GM06990 (cell line): ENCODE results near the gene CLDN18.

ENCODE experiments used
- DNase-seq: peaks from one replicate; pipeline ENCODE4 v3.0.0-alpha.2; 2011; ENCODE audit not compliant: insufficient read length; ENCODE audit errors: extremely low read depth
- H3K27me3 ChIP-seq: replicated peaks from 2 replicates; pipeline ENCODE4 v1.6.0; 2011; ENCODE audit warnings: low read length; ENCODE audit not compliant: control insufficient read depth, insufficient read depth
- H3K36me3 ChIP-seq: 2 replicates; pipeline ENCODE4 v1.5.1; 2011; ENCODE audit warnings: low read length; ENCODE audit not compliant: control insufficient read depth, insufficient read depth
- H3K4me3 ChIP-seq: replicated peaks from 2 replicates; pipeline ENCODE4 v1.5.1; 2011; ENCODE audit warnings: low read depth, mild to moderate bottlenecking, control low read depth, low read length
- TF ChIP-seq, protein P1 (sequence below): IDR thresholded peaks from 2 replicates; pipeline ENCODE4 v1.5.1; 2011; ENCODE audit warnings: low read length, control low read depth, mild to moderate bottlenecking, inconsistent platforms; ENCODE audit not compliant: insufficient read depth, poor library complexity, severe bottlenecking

The CLDN18 gene

DNA sequence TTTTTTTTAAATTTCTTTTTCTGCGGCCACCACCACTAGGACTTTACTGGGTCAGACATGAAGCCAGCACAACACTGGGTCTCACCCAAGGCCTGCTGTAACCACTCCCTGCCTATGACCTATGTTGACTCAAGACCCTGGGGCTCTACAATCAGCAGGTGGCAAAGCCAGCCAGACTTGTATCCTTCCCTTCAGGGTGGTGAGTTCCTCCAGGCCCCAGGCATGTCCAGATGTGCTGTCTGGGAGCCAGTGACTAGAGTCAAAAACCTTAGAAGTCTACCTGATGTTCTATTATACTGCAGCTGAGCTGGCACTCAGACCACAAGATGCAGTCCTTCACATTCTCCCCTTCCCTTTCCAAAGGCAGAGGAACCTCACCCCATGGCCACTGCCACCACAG is 31.6 kb upstream of the CLDN18 start:
- no peaks in the 10 kb centered on the region for H3K36me3 ChIP-seq
- H3K27me3 ChIP-seq: no peaks in the 10 kb centered on the region
- no peak overlapping the region for H3K4me3 ChIP-seq
- TF ChIP-seq, protein P1, sequence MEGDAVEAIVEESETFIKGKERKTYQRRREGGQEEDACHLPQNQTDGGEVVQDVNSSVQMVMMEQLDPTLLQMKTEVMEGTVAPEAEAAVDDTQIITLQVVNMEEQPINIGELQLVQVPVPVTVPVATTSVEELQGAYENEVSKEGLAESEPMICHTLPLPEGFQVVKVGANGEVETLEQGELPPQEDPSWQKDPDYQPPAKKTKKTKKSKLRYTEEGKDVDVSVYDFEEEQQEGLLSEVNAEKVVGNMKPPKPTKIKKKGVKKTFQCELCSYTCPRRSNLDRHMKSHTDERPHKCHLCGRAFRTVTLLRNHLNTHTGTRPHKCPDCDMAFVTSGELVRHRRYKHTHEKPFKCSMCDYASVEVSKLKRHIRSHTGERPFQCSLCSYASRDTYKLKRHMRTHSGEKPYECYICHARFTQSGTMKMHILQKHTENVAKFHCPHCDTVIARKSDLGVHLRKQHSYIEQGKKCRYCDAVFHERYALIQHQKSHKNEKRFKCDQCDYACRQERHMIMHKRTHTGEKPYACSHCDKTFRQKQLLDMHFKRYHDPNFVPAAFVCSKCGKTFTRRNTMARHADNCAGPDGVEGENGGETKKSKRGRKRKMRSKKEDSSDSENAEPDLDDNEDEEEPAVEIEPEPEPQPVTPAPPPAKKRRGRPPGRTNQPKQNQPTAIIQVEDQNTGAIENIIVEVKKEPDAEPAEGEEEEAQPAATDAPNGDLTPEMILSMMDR: no peak
- DNase-seq: no peak

DNA sequence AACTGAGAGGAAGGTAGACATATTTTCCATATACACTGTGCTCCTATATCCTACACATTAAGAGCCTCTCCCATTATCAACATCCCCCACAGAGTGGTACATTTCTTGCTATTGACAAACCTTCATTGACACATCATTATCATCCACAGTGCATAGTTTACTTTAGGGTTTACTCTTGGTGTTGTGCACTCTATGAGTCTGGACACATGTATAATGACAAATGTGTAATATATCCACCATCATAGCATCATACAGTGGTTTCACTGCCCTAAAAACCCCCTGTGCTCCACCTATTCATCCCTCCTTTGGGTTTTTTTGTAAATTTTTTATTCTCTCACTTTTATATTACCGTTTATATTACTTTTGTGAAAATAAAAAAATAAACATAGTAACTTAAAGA is 22.2 kb upstream of the CLDN18 start:
- H3K36me3 ChIP-seq: no peaks in the 10 kb centered on the region
- TF ChIP-seq, protein P1: no peak
- no peaks in the 10 kb centered on the region for H3K27me3 ChIP-seq
- DNase-seq: no peak
- no peak overlapping the region for H3K4me3 ChIP-seq

DNA sequence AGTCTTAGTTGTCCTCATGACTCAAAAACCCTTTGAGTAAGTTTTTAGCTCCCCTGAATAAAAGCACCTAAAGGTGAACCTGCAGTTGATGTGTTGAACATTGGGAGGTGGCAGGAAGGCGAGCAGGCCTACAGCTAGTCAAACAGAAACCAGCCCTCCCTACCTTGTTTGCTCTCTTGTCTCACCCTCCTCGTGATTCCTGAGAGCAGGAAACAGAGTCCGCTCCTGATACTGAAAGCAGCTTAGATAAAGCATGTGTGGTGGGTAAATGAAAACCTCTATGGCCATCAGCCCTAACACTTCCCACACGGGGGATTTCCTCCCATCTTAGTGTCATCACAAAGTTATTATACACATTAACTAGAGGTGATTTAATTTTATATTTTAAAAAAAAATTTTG is 21.8 kb upstream of the CLDN18 start:
- Histone ChIP-seq H3K36me3 (no peaks in the 10 kb centered on the region), H3K4me3 (no peak overlapping the region), H3K27me3 (no peaks in the 10 kb centered on the region)
- TF ChIP-seq, protein P1: no peak
- peak; percentile 47 for DNase-seq

DNA sequence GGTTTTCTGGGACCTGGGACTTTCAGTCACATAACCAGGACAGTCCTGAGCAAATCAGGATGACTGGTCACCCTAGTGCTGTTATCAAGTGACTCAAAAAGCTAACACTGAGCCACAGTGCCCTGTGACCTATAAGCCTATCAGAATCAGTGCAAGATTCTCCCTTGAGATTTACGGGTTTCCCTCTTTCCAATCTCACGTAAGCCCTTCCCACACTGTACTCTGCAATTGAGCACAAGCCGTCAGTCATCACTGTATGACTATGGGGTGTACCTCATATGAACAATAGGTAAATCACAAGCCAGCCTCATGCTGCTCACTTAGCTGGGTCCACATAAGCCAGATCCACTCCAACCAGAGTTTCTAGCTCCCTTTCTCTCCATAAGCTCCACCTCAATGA is 21.0 kb upstream of the CLDN18 start:
- peak; percentile 51 for DNase-seq
- Histone ChIP-seq H3K36me3 (no peaks in the 10 kb centered on the region), H3K4me3 (no peak overlapping the region), H3K27me3 (no peaks in the 10 kb centered on the region)
- TF ChIP-seq, protein P1: no peak

DNA sequence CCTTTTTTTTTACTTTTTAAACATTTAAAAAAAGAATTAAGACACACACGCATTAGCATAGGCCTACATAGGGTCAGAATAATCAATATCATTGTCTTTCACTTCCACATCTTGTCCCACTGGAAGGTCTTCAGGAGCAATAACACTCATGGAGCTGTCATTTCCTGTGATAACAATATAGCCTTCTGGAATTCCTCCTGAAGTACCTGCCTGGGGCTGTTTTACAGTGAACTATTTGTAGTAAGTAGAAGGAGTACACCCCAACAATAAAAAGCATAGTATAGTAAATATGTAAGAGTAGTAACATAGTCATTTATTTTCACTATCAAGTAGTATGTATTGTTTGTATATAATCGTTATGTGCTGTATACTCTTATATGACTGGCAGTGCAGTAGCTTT is 19.5 kb upstream of the CLDN18 start:
- no peak for DNase-seq
- Histone ChIP-seq H3K27me3 (no peaks in the 10 kb centered on the region), H3K4me3 (no peak overlapping the region), H3K36me3 (no peaks in the 10 kb centered on the region)
- TF ChIP-seq, protein P1: no peak

DNA sequence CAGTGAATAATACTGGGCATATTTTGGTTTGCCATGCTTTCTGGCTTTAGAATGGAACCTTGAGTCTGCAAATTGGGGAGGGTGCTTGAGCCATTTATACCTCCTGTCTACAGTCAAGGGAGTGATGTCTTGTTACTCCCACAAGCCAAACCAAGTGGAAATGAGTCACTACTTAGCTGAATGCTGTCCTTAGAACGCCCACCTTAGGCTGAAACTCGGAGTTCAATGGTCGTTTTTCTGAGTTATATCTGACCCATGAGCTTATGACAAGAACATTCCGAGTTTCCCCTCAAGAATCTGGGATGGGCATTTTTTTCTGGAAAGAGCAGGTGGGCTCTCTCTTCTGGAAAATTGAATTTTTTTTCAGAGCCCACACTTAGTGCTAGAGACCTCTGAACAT is 17.4 kb upstream of the CLDN18 start:
- TF ChIP-seq, protein P1: no peak
- no peak overlapping the region for H3K4me3 ChIP-seq
- DNase-seq: no peak
- no peaks in the 10 kb centered on the region for H3K27me3 ChIP-seq
- no peaks in the 10 kb centered on the region for H3K36me3 ChIP-seq
